Measurements from ENCODE around the gene PARD3. TPM values are rescaled to one million over a fixed set of nuclear protein-coding genes. Genes with fewer than 3 reads are reported as not detected.

The PARD3 gene
- total and polyA plus RNA-seq, 12 donors, result 17.0 to 93.8 (median 47.3) TPM

- no peak overlapping the region for H3K4me3 ChIP-seq
- TF ChIP-seq POLR2A (IDR thresholded peaks at IDR 0.05), result no peak
- TF ChIP-seq, protein P1, sequence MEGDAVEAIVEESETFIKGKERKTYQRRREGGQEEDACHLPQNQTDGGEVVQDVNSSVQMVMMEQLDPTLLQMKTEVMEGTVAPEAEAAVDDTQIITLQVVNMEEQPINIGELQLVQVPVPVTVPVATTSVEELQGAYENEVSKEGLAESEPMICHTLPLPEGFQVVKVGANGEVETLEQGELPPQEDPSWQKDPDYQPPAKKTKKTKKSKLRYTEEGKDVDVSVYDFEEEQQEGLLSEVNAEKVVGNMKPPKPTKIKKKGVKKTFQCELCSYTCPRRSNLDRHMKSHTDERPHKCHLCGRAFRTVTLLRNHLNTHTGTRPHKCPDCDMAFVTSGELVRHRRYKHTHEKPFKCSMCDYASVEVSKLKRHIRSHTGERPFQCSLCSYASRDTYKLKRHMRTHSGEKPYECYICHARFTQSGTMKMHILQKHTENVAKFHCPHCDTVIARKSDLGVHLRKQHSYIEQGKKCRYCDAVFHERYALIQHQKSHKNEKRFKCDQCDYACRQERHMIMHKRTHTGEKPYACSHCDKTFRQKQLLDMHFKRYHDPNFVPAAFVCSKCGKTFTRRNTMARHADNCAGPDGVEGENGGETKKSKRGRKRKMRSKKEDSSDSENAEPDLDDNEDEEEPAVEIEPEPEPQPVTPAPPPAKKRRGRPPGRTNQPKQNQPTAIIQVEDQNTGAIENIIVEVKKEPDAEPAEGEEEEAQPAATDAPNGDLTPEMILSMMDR (IDR thresholded peaks at IDR 0.05), result no peak
- no peaks in the 10 kb centered on the region for H3K9me3 ChIP-seq (replicated peaks in 1 of 3)
- H3K36me3 ChIP-seq (replicated peaks in 1 of 2), result no peaks in the 10 kb centered on the region
- H3K27ac ChIP-seq, result no peak overlapping the region
- intact Hi-C loops (cut with DNase I), result no loop called here
- H3K4me1 ChIP-seq (replicated peaks in 1 of 2), result no peaks in the 10 kb centered on the region
- DNase-seq, result no peak
- WGBS, 4 donors, result 93 to 94% (median 93%) methylated on average over 5 to 6 of the region's 6 CpGs
- H3K27me3 ChIP-seq, result no peaks in the 10 kb centered on the region
These were observed 723.4 kb downstream of the PARD3 start for GRCh38 chr10:34091635-34092195.

DNA sequence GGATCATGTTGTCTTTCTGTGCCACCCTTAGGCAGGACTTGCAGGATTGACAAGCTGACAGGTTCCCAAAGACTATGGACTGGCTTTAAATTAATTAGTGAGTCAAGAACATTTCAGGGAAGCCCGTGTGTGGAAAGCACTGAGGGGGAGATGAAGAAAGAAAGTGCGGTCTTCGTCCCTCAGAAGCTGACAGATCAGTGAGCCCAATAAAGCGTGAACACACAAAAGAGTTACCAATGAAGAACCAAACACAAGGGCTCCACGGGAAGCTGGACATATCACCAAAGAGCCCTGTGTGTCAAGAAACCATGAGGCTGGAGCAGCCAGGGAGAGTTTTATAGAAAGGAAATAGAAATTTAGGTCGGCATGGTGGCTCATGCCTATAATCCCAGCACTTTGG is 725.8 kb downstream of the PARD3 start:
- no peak overlapping the region for H3K4me3 ChIP-seq
- no peak overlapping the region for H3K27ac ChIP-seq
- no peaks in the 10 kb centered on the region for H3K36me3 ChIP-seq (replicated peaks in 1 of 2)
- TF ChIP-seq, protein P1 (IDR thresholded peaks at IDR 0.05), result no peak
- no peak for TF ChIP-seq POLR2A (IDR thresholded peaks at IDR 0.05)
- no peaks in the 10 kb centered on the region for H3K4me1 ChIP-seq (replicated peaks in 1 of 2)
- no peak for DNase-seq
- no peaks in the 10 kb centered on the region for H3K9me3 ChIP-seq (replicated peaks in 1 of 3)
- WGBS, 4 donors, result 90 to 91% (median 90%) methylated on average over 6 of the region's 6 CpGs
- no peaks in the 10 kb centered on the region for H3K27me3 ChIP-seq
- intact Hi-C loops (cut with DNase I), result no loop called here

GRCh38 chr10:34088208-34088794 is 726.8 kb downstream of the PARD3 start:
- DNase-seq, result peak in 1 of 7 donors; percentile 17
- Histone ChIP-seq H3K27ac (no peak overlapping the region), H3K4me3 (no peak overlapping the region), H3K27me3 (no peaks in the 10 kb centered on the region), H3K9me3 (replicated peaks in 1 of 3) (no peaks in the 10 kb centered on the region), H3K4me1 (replicated peaks in 1 of 2) (no peaks in the 10 kb centered on the region), H3K36me3 (replicated peaks in 1 of 2) (no peaks in the 10 kb centered on the region)
- intact Hi-C loops (cut with DNase I), result no loop called here
- TF ChIP-seq, protein P1 (IDR thresholded peaks at IDR 0.05), result no peak
- TF ChIP-seq POLR2A (IDR thresholded peaks at IDR 0.05), result no peak
- 87 to 93% (median 91%) methylated on average over 6 to 9 of the region's 9 CpGs for WGBS, 4 donors

- Histone ChIP-seq H3K27me3 (no peaks in the 10 kb centered on the region), H3K9me3 (replicated peaks in 1 of 3) (no peaks in the 10 kb centered on the region), H3K27ac (no peak overlapping the region), H3K4me3 (no peak overlapping the region), H3K4me1 (replicated peaks in 1 of 2) (no peaks in the 10 kb centered on the region), H3K36me3 (replicated peaks in 1 of 2) (no peaks in the 10 kb centered on the region)
- intact Hi-C loops (cut with DNase I), result no loop called here
- 82 to 97% (median 85%) methylated on average over 3 of the region's 3 CpGs for WGBS, 4 donors
- peak in 1 of 7 donors; percentile 31 for DNase-seq
- TF ChIP-seq, protein P1 (IDR thresholded peaks at IDR 0.05), result no peak
- TF ChIP-seq POLR2A (IDR thresholded peaks at IDR 0.05), result no peak
These were observed 728.0 kb downstream of the PARD3 start for GRCh38 chr10:34087095-34087418.
